ENCODE data around the gene PDZD2.

PDZD2 gene

GRCh38 chr5:32018476-32019436 lies 379.8 kb downstream of the PDZD2 start:
- no peaks in the 10 kb centered on the region for H3K9me3 ChIP-seq (ENCODE audit: control insufficient read depth in 1 of 2, low read length in 2 of 2)
- H3K27me3 ChIP-seq (ENCODE audit: low read depth, low read length) = no peaks in the 10 kb centered on the region
- no peak overlapping the region for H3K27ac ChIP-seq (ENCODE audit: low read length)
- H3K36me3 ChIP-seq (ENCODE audit: control insufficient read depth in 1 of 2, insufficient read depth in 2 of 2, low read length in 2 of 2) = no peaks in the 10 kb centered on the region
- H3K4me1 ChIP-seq (ENCODE audit: control insufficient read depth in 1 of 2, insufficient read depth in 2 of 2, low read length in 2 of 2) = peaks cover 0 to 10% of the 10 kb centered on the region in 2 donors
- no peak overlapping the region for H3K4me3 ChIP-seq (ENCODE audit: low read depth in 1 of 2, low read length in 2 of 2)

GRCh38 chr5:32020271-32020670 lies 381.3 kb downstream of the PDZD2 start:
- Histone ChIP-seq H3K9me3 (ENCODE audit: control insufficient read depth in 1 of 2, low read length in 2 of 2) (no peaks in the 10 kb centered on the region), H3K27me3 (ENCODE audit: low read depth, low read length) (no peaks in the 10 kb centered on the region), H3K4me3 (ENCODE audit: low read depth in 1 of 2, low read length in 2 of 2) (peak overlapping the region in 1 of 2 donors; percentile 30), H3K36me3 (ENCODE audit: control insufficient read depth in 1 of 2, insufficient read depth in 2 of 2, low read length in 2 of 2) (no peaks in the 10 kb centered on the region), H3K4me1 (ENCODE audit: control insufficient read depth in 1 of 2, insufficient read depth in 2 of 2, low read length in 2 of 2) (peaks cover 0 to 10% of the 10 kb centered on the region in 2 donors), H3K27ac (ENCODE audit: low read length) (no peak overlapping the region)

- H3K4me3 ChIP-seq (ENCODE audit: low read depth in 1 of 2, low read length in 2 of 2) = no peak overlapping the region
- H3K9me3 ChIP-seq (ENCODE audit: control insufficient read depth in 1 of 2, low read length in 2 of 2) = no peaks in the 10 kb centered on the region
- no peak overlapping the region for H3K27ac ChIP-seq (ENCODE audit: low read length)
- peaks cover 0 to 10% of the 10 kb centered on the region in 2 donors for H3K4me1 ChIP-seq (ENCODE audit: control insufficient read depth in 1 of 2, insufficient read depth in 2 of 2, low read length in 2 of 2)
- H3K27me3 ChIP-seq (ENCODE audit: low read depth, low read length) = no peaks in the 10 kb centered on the region
- H3K36me3 ChIP-seq (ENCODE audit: control insufficient read depth in 1 of 2, insufficient read depth in 2 of 2, low read length in 2 of 2) = no peaks in the 10 kb centered on the region
Observed at GRCh38 chr5:32020946-32021345, 382.0 kb downstream of the PDZD2 start.

DNA sequence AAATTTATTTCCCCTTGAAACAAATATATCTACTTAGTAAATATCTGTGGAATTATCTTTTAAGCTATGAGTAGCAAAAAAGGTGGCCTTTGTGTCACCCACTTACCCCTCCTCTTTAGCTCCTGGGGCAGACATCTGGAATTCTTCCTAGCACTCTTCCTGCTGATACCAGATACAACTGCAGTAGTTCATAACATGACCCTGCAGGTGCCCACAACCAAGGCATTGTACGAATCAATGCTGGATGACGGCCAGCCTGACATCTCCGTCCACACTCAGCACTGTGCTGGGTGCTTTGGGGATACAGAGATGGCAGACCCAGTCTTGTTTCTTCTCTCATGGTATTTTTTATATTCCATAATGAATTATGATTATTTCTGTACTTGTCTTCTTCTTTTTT lies 382.8 kb downstream of the PDZD2 start:
- H3K27ac ChIP-seq (ENCODE audit: low read length) = no peak overlapping the region
- no peaks in the 10 kb centered on the region for H3K36me3 ChIP-seq (ENCODE audit: control insufficient read depth in 1 of 2, insufficient read depth in 2 of 2, low read length in 2 of 2)
- H3K27me3 ChIP-seq (ENCODE audit: low read depth, low read length) = no peaks in the 10 kb centered on the region
- no peak overlapping the region for H3K4me3 ChIP-seq (ENCODE audit: low read depth in 1 of 2, low read length in 2 of 2)
- H3K4me1 ChIP-seq (ENCODE audit: control insufficient read depth in 1 of 2, insufficient read depth in 2 of 2, low read length in 2 of 2) = peaks cover 0 to 10% of the 10 kb centered on the region in 2 donors
- H3K9me3 ChIP-seq (ENCODE audit: control insufficient read depth in 1 of 2, low read length in 2 of 2) = no peaks in the 10 kb centered on the region

- H3K9me3 ChIP-seq (ENCODE audit: control insufficient read depth in 1 of 2, low read length in 2 of 2) = no peaks in the 10 kb centered on the region
- no peak overlapping the region for H3K4me3 ChIP-seq (ENCODE audit: low read depth in 1 of 2, low read length in 2 of 2)
- H3K4me1 ChIP-seq (ENCODE audit: control insufficient read depth in 1 of 2, insufficient read depth in 2 of 2, low read length in 2 of 2) = peaks cover 0 to 11% of the 10 kb centered on the region in 2 donors
- H3K27me3 ChIP-seq (ENCODE audit: low read depth, low read length) = no peaks in the 10 kb centered on the region
- no peak overlapping the region for H3K27ac ChIP-seq (ENCODE audit: low read length)
- H3K36me3 ChIP-seq (ENCODE audit: control insufficient read depth in 1 of 2, insufficient read depth in 2 of 2, low read length in 2 of 2) = no peaks in the 10 kb centered on the region
Observed at GRCh38 chr5:32022638-32023037, 383.7 kb downstream of the PDZD2 start.

- Histone ChIP-seq H3K27ac (ENCODE audit: low read length) (no peak overlapping the region), H3K4me3 (ENCODE audit: low read depth in 1 of 2, low read length in 2 of 2) (no peak overlapping the region), H3K4me1 (ENCODE audit: control insufficient read depth in 1 of 2, insufficient read depth in 2 of 2, low read length in 2 of 2) (peaks cover 0 to 6% of the 10 kb centered on the region in 2 donors), H3K9me3 (ENCODE audit: control insufficient read depth in 1 of 2, low read length in 2 of 2) (no peaks in the 10 kb centered on the region), H3K27me3 (ENCODE audit: low read depth, low read length) (no peaks in the 10 kb centered on the region), H3K36me3 (ENCODE audit: control insufficient read depth in 1 of 2, insufficient read depth in 2 of 2, low read length in 2 of 2) (no peaks in the 10 kb centered on the region)
Observed at GRCh38 chr5:32023816-32024215, 384.9 kb downstream of the PDZD2 start.

DNA sequence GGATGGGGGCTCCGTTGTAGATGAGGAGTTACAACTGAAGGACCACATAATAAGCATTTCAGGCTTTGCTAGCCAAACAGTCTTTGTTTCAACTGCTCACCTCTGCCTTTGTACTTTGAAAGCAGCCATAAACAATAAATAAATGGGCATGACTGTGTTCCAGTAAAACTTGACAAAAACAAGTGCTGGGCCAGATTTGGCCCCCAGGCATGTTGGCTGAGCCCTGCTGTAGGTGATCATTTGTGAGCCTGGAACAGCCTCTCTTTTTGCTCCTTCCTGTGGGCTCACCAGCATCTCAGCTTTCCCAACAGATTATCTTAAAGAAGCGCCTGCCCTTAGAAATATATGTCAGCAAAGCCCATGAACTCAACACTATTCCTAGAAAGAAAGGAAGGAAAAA lies 385.8 kb downstream of the PDZD2 start:
- Histone ChIP-seq H3K27ac (ENCODE audit: low read length) (no peak overlapping the region), H3K9me3 (ENCODE audit: control insufficient read depth in 1 of 2, low read length in 2 of 2) (no peaks in the 10 kb centered on the region), H3K27me3 (ENCODE audit: low read depth, low read length) (no peaks in the 10 kb centered on the region), H3K36me3 (ENCODE audit: control insufficient read depth in 1 of 2, insufficient read depth in 2 of 2, low read length in 2 of 2) (no peaks in the 10 kb centered on the region), H3K4me1 (ENCODE audit: control insufficient read depth in 1 of 2, insufficient read depth in 2 of 2, low read length in 2 of 2) (peaks cover 0 to 14% of the 10 kb centered on the region in 2 donors), H3K4me3 (ENCODE audit: low read depth in 1 of 2, low read length in 2 of 2) (no peak overlapping the region)

DNA sequence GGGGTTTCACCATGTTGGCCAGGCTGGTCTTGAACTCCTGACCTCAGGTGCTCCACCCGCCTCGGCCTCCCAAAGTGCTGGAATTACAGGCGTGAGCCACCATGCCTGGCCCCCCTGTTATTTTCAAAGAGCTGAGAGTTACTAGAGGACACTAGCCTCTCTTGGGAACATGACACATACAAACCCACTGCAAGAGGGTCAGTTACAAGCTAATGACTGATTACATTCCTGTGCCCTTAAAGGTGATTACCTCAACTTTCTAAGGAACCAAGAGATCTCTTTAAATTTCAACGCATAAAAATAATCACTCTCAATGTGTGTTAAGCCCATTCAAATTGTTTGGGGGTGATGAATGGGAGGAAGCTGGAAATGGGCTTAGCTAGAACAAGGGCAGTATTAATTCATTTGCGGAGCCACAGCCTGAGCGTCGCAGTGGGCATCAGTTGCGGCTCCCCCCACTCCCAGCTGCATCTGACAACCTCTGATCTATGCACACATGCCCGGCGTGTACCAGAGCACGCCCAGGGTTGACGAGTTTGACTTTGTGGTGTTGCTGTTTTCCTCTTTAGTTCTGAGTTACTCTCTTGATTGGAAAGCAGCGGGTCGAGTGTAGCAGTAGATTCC lies 388.3 kb downstream of the PDZD2 start:
- H3K4me3 ChIP-seq (ENCODE audit: low read depth in 1 of 2, low read length in 2 of 2) = peak overlapping the region; percentile 7 to 21
- no peak overlapping the region for H3K27ac ChIP-seq (ENCODE audit: low read length)
- H3K36me3 ChIP-seq (ENCODE audit: control insufficient read depth in 1 of 2, insufficient read depth in 2 of 2, low read length in 2 of 2) = no peaks in the 10 kb centered on the region
- peaks cover 0 to 16% of the 10 kb centered on the region in 2 donors for H3K4me1 ChIP-seq (ENCODE audit: control insufficient read depth in 1 of 2, insufficient read depth in 2 of 2, low read length in 2 of 2)
- H3K9me3 ChIP-seq (ENCODE audit: control insufficient read depth in 1 of 2, low read length in 2 of 2) = no peaks in the 10 kb centered on the region
- H3K27me3 ChIP-seq (ENCODE audit: low read depth, low read length) = no peaks in the 10 kb centered on the region

- Histone ChIP-seq H3K27me3 (ENCODE audit: low read depth, low read length) (no peaks in the 10 kb centered on the region), H3K9me3 (ENCODE audit: control insufficient read depth in 1 of 2, low read length in 2 of 2) (no peaks in the 10 kb centered on the region), H3K4me3 (ENCODE audit: low read depth in 1 of 2, low read length in 2 of 2) (peak overlapping the region; percentile 7 to 21), H3K27ac (ENCODE audit: low read length) (no peak overlapping the region), H3K4me1 (ENCODE audit: control insufficient read depth in 1 of 2, insufficient read depth in 2 of 2, low read length in 2 of 2) (peaks cover 0 to 16% of the 10 kb centered on the region in 2 donors), H3K36me3 (ENCODE audit: control insufficient read depth in 1 of 2, insufficient read depth in 2 of 2, low read length in 2 of 2) (no peaks in the 10 kb centered on the region)
Observed at GRCh38 chr5:32027717-32028458, 389.0 kb downstream of the PDZD2 start.

GRCh38 chr5:32029261-32029660 lies 390.3 kb downstream of the PDZD2 start:
- Histone ChIP-seq H3K9me3 (ENCODE audit: control insufficient read depth in 1 of 2, low read length in 2 of 2) (no peaks in the 10 kb centered on the region), H3K27ac (ENCODE audit: low read length) (no peak overlapping the region), H3K27me3 (ENCODE audit: low read depth, low read length) (no peaks in the 10 kb centered on the region), H3K4me3 (ENCODE audit: low read depth in 1 of 2, low read length in 2 of 2) (no peak overlapping the region), H3K36me3 (ENCODE audit: control insufficient read depth in 1 of 2, insufficient read depth in 2 of 2, low read length in 2 of 2) (no peaks in the 10 kb centered on the region), H3K4me1 (ENCODE audit: control insufficient read depth in 1 of 2, insufficient read depth in 2 of 2, low read length in 2 of 2) (peaks cover 0 to 16% of the 10 kb centered on the region in 2 donors)

DNA sequence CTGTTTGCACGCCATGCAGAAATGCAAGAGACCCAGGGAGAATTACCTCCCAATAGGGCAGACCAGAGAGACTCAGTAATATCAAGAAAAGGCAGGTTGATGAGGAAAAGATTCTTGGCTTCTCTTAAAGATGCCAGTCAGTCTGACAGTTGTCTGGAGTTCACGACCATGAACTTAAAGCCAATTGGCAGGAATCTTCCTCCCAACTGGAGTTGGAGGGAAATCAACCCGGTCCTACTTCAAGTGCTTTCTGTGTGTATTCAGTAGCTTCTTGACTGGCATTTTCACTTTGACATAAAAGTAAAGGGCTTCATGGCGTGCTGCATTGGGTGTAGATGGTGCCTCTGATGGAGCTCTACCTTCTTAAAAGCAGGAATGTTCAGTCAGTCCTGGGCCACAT lies 390.9 kb downstream of the PDZD2 start:
- no peak overlapping the region for H3K27ac ChIP-seq (ENCODE audit: low read length)

More for the DNA sequence above, 390.9 kb downstream of the PDZD2 start:
- Histone ChIP-seq H3K4me1 (ENCODE audit: control insufficient read depth in 1 of 2, insufficient read depth in 2 of 2, low read length in 2 of 2) (peaks cover 0 to 16% of the 10 kb centered on the region in 2 donors), H3K27me3 (ENCODE audit: low read depth, low read length) (no peaks in the 10 kb centered on the region), H3K36me3 (ENCODE audit: control insufficient read depth in 1 of 2, insufficient read depth in 2 of 2, low read length in 2 of 2) (no peaks in the 10 kb centered on the region), H3K4me3 (ENCODE audit: low read depth in 1 of 2, low read length in 2 of 2) (no peak overlapping the region), H3K9me3 (ENCODE audit: control insufficient read depth in 1 of 2, low read length in 2 of 2) (no peaks in the 10 kb centered on the region)

All from muscle layer of duodenum (tissue), 2 donors.